GM18870 (cell line): ENCODE data around the gene NANOS3.
"Not testable (repeated sequence)": the region's sequence is repeated elsewhere in the genome, so short reads cannot be mapped to it uniquely, and the experiment has no call there.

Source experiments
- ATAC-seq: cut with Tn5 transposase; IDR thresholded peaks from one replicate; pipeline ENCODE4 v1.9.1; 2021; ENCODE audit warnings: moderate library complexity; ENCODE audit not compliant: unreplicated experiment

The NANOS3 gene

GRCh38 chr19:13842291-13843103 is 34.4 kb upstream of the NANOS3 start:
- no peak for ATAC-seq

- no peak for ATAC-seq
Observed at GRCh38 chr19:13843104-13843921, 33.6 kb upstream of the NANOS3 start.

GRCh38 chr19:13844130-13844631 is 32.8 kb upstream of the NANOS3 start:
- ATAC-seq: no peak

DNA sequence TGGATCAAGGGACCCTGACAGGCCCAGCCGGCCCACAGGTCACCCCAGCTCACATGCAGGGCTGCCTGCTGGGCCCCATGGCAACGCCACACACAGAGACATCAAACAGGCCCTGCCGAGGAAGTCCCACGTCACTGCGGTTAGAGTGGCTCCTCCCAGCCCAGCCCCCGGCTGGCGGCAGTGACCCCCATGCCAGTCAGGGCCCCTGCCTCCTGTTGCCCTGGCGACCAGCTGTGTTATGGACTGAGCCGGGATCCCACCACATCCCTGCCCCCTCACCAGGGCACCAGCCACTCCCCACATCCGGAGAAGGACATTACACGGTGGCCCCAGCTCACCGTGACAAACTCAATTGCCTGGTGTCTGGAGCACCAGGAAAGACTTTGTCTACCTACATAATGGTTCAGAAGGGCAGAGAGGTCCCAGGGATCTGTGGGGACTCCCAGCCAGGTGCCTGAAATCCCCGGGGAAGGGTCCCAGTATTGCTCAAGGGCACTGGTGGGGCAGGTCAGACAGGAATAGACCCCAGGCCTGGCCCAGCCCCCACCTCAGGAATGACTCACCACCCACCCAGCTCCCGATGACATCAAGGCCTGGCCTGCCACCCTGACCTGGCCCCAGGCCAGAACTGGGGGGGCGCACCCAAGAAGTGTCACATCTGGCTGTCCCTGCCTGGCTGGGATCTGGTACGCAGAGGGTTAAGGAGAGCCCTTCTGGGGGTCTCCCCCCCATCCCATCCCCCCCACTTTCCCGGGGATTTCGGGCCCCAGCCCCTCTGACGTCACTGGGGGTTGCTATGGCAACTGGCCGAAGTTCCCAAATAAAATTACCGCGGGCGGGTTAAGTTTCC is 30.2 kb upstream of the NANOS3 start:
- peak; percentile 47 for ATAC-seq

GRCh38 chr19:13847407-13848339 is 29.3 kb upstream of the NANOS3 start:
- no peak for ATAC-seq

GRCh38 chr19:13848340-13848677 is 28.6 kb upstream of the NANOS3 start:
- ATAC-seq: no peak

DNA sequence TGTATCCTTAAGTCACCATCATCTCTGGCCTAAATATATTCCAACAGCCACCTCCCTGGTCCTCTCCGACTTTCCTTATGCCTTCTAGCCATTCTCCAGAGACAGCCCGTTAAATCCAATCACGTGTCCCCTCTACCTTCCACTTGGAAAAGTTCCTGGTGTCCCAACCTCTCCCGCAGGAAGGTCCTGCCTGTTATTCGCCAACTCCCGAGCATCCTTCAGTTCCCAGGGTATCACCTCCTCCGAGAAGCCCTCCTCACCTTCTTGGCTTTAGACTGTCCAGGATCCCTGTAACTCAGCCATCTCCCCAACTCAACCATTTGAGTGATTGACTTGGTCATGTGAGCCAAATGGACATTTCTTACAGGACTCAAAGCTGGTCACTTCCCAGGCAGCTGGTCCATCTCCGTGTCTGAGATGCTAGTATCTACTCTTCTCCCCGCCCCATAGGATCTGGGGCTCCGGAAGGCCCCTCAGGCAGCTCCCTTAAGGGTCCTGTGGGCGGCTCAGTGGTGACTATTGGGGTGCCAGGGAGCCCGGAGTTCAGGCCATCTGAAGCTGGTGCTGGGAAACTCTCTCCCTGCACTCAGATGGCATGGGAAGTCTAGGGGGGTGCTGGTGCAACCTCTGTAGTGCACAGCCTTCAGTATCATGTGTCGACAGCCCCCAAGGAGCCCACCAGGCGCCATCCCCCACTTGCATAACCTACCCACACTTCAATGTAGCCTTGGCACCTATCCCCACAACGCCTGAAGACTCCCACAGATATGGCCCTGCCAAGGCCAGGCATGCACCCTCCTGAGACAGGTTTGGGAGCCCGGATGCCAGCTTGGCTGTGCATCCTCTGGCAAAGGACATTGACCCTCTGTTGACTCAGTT is 27.9 kb upstream of the NANOS3 start:
- ATAC-seq: no peak

DNA sequence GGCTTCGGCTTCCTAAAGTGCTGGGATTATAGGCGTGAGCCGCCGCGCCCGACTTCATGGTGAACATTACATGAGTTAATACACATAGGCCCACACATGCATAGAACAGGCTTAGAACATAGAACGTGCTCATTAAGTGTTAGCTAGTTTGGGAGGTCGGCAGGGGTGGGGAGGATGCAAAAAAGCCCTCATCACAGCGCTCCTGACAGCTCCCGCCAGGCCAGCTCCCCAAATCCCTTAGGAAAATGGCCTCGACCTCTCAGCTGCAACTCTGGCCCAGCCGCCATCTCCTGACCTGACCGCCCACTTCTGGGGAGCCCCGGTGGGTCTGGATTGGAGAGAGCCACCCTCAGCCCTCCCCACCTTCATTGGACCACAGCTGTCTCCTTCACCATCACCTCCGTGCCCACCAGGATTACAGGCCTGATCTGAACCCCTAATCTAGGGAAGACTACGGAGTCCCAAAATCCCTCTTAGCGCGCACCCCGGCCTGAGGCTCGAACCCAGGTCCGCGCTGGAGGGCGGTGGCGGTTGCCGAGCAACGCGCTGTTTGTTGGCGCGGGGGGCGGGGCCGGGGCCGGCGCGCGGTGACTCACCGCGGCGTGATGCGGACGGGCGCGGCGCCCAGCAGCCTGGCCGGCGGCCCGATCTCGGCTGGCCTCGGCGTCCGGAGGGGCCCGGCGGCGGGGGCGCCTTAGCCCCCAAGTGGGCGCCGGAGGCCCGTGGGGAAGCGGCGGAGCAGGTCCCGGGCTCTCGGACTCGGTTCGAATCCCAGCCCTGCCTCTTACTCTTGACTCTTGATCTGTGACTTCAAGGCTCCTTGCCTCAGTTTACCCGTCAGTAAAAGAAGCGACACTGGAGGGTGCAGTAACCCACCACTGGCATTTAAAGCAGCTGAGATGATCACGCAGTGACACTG is 26.7 kb upstream of the NANOS3 start:
- ATAC-seq: no peak

- ATAC-seq: no peak
Observed at GRCh38 chr19:13850910-13851733, 25.8 kb upstream of the NANOS3 start.

DNA sequence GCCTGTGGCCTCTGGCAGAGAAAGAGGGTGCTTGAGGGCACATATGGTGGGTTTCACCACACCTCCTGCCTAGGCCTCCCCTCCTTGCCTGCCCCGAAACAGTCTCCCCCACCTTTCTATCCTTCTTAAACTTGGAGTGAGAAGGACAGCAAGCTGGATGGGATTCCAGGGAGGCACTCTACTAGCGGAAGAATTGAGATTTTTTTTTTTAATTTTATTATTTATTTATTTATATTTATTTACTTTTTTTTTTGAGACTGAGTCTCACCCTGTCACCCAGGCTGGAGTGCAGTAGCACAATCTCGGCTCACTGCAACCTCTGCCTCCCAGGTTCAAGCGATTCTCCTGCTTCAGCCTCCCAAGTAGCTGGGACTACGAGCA is 25.2 kb upstream of the NANOS3 start:
- ATAC-seq: not testable (repeated sequence)

- ATAC-seq: not testable (repeated sequence)
Observed at GRCh38 chr19:13852171-13852707, 24.7 kb upstream of the NANOS3 start.

DNA sequence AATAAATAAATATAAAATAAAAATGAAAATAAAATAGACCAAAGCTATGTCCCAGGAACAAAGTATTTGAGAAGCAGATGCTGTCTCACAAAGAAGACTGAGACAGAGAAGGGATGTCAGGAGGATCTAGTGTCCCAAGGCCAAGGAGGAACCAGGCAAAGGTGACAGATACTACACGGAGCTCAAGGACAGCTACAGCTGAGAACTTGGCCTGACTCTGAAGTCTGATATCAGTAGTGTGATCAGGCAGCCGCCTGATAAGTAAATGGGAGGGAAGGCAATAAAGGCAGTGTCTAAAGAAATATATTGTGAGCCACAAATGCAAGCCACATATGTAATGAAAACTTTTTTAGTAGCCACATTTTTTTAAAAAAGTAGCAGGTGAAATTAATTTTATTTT is 20.4 kb upstream of the NANOS3 start:
- no peak for ATAC-seq

- no peak for ATAC-seq
Observed at GRCh38 chr19:13859361-13859880, 17.5 kb upstream of the NANOS3 start.

- no peak for ATAC-seq
Observed at GRCh38 chr19:13860679-13861391, 16.1 kb upstream of the NANOS3 start.

GRCh38 chr19:13861392-13861713 is 15.6 kb upstream of the NANOS3 start:
- no peak for ATAC-seq
